ENCODE data around the gene RFTN1.

Gene RFTN1

DNA sequence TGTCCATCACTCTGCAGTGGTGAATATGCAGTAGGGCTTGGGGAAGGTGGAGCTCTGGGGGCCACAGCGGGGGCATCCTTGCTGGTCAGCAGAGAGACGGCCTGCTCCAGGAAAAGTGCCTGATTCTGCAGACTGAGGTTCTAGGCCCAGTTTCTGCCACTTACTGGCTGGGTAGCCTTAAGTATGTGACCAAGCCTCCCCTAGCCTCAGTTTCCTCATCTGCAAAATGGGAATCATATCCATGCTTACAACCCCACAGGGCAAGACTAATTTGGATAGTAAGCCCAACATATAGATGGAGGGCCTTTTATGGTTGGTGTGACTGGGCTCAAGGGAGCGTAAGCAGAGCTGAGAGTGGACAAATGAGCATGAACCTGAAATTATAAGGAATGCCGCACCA lies 187.6 kb downstream of the RFTN1 start:
- TF ChIP-seq ZFP30 (CRISPR knock-in tag; IDR thresholded peaks at IDR 0.05), result no peak
- TF ChIP-seq, protein P1, sequence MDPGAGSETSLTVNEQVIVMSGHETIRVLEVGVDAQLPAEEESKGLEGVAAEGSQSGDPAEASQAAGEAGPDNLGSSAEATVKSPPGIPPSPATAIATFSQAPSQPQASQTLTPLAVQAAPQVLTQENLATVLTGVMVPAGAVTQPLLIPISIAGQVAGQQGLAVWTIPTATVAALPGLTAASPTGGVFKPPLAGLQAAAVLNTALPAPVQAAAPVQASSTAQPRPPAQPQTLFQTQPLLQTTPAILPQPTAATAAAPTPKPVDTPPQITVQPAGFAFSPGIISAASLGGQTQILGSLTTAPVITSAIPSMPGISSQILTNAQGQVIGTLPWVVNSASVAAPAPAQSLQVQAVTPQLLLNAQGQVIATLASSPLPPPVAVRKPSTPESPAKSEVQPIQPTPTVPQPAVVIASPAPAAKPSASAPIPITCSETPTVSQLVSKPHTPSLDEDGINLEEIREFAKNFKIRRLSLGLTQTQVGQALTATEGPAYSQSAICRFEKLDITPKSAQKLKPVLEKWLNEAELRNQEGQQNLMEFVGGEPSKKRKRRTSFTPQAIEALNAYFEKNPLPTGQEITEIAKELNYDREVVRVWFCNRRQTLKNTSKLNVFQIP (CRISPR knock-in tag; IDR thresholded peaks at IDR 0.05; ENCODE audit: borderline replicate concordance, low read depth), result no peak
- no peak for TF ChIP-seq OSR1 (CRISPR knock-in tag; IDR thresholded peaks at IDR 0.05)
- TF ChIP-seq PPARA (CRISPR knock-in tag; IDR thresholded peaks at IDR 0.05; ENCODE audit: borderline replicate concordance), result no peak
- TF ChIP-seq GLIS3 (CRISPR knock-in tag; IDR thresholded peaks at IDR 0.05), result no peak
- no peak for TF ChIP-seq ZNF565 (CRISPR knock-in tag; conservative IDR thresholded peaks at IDR 0.05; ENCODE audit: low read depth)
- no peak for ATAC-seq

DNA sequence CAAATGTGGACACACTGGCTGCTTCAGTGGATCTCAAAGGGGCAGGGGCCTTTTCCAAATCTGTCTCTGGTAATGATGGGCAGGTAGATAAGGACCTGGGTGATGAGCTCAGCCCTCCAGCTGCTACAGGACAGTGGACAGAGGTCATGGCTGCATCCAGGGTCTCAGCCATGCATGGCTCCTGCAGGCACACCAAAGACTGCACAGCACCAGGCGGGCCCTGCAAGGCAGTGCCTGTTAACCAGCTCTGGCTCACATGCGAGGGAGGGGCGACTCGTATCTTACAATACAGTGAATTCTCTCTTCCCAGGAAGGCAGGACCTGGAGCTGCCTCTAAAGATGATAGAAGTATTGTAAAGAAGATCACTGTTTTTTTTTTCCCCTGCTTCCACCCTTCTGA lies 189.8 kb downstream of the RFTN1 start:
- ATAC-seq, result no peak
- TF ChIP-seq, protein P2, sequence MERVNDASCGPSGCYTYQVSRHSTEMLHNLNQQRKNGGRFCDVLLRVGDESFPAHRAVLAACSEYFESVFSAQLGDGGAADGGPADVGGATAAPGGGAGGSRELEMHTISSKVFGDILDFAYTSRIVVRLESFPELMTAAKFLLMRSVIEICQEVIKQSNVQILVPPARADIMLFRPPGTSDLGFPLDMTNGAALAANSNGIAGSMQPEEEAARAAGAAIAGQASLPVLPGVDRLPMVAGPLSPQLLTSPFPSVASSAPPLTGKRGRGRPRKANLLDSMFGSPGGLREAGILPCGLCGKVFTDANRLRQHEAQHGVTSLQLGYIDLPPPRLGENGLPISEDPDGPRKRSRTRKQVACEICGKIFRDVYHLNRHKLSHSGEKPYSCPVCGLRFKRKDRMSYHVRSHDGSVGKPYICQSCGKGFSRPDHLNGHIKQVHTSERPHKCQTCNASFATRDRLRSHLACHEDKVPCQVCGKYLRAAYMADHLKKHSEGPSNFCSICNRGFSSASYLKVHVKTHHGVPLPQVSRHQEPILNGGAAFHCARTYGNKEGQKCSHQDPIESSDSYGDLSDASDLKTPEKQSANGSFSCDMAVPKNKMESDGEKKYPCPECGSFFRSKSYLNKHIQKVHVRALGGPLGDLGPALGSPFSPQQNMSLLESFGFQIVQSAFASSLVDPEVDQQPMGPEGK (CRISPR knock-in tag; IDR thresholded peaks at IDR 0.05; ENCODE audit: borderline replicate concordance), result no peak
- TF ChIP-seq GLIS3 (CRISPR knock-in tag; IDR thresholded peaks at IDR 0.05) (no peak), ZNF70 (CRISPR knock-in tag; IDR thresholded peaks at IDR 0.05) (no peak), TOX (CRISPR knock-in tag; IDR thresholded peaks at IDR 0.05; ENCODE audit: borderline replicate concordance) (no peak), BACH2 (CRISPR knock-in tag; IDR thresholded peaks at IDR 0.05; ENCODE audit: borderline replicate concordance) (no peak), ZNF8 (CRISPR knock-in tag; IDR thresholded peaks at IDR 0.05) (no peak), RARB (CRISPR knock-in tag; IDR thresholded peaks at IDR 0.05) (no peak), ZNF565 (CRISPR knock-in tag; conservative IDR thresholded peaks at IDR 0.05; ENCODE audit: low read depth) (no peak), CSDC2 (CRISPR knock-in tag; IDR thresholded peaks at IDR 0.05) (no peak), SNAI2 (CRISPR knock-in tag; IDR thresholded peaks at IDR 0.05) (no peak), ZFP3 (CRISPR knock-in tag; IDR thresholded peaks at IDR 0.05) (no peak), ESRRG (CRISPR knock-in tag; IDR thresholded peaks at IDR 0.05) (no peak), ZC3H10 (CRISPR knock-in tag; IDR thresholded peaks at IDR 0.05) (no peak), ARNTL (CRISPR knock-in tag; IDR thresholded peaks at IDR 0.05; ENCODE audit: borderline replicate concordance, low read depth) (no peak)
- TF ChIP-seq, protein P1 (CRISPR knock-in tag; IDR thresholded peaks at IDR 0.05; ENCODE audit: borderline replicate concordance, low read depth), result no peak
- TF ChIP-seq, protein P3, sequence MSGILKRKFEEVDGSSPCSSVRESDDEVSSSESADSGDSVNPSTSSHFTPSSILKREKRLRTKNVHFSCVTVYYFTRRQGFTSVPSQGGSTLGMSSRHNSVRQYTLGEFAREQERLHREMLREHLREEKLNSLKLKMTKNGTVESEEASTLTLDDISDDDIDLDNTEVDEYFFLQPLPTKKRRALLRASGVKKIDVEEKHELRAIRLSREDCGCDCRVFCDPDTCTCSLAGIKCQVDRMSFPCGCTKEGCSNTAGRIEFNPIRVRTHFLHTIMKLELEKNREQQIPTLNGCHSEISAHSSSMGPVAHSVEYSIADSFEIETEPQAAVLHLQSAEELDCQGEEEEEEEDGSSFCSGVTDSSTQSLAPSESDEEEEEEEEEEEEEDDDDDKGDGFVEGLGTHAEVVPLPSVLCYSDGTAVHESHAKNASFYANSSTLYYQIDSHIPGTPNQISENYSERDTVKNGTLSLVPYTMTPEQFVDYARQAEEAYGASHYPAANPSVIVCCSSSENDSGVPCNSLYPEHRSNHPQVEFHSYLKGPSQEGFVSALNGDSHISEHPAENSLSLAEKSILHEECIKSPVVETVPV (CRISPR knock-in tag; IDR thresholded peaks at IDR 0.05), result no peak

DNA sequence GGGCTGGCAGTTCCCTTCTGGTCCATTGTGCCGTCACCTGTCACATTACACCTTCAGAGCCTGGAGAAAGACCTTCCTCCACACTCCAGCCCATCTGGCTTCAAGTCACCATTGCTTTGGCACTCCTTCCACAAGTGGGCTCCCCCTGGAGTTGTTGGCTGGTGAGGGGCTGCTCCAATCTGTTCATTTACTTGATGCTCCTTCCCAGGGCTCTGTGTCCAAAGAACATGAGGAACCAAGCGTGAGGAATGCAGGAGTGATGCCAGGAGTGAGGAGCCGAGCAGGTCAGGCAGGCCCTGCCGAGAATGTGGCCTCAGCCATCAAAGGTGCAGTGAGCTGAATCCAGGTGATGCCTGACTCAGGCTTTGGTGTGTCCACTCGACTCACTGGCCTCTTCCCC lies 191.3 kb downstream of the RFTN1 start:
- TF ChIP-seq, protein P4, sequence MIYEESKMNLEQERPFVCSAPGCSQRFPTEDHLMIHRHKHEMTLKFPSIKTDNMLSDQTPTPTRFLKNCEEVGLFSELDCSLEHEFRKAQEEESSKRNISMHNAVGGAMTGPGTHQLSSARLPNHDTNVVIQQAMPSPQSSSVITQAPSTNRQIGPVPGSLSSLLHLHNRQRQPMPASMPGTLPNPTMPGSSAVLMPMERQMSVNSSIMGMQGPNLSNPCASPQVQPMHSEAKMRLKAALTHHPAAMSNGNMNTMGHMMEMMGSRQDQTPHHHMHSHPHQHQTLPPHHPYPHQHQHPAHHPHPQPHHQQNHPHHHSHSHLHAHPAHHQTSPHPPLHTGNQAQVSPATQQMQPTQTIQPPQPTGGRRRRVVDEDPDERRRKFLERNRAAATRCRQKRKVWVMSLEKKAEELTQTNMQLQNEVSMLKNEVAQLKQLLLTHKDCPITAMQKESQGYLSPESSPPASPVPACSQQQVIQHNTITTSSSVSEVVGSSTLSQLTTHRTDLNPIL (CRISPR knock-in tag; IDR thresholded peaks at IDR 0.05; ENCODE audit: low read depth), result no peak
- no peak for TF ChIP-seq ARNTL (CRISPR knock-in tag; IDR thresholded peaks at IDR 0.05; ENCODE audit: borderline replicate concordance, low read depth)
- TF ChIP-seq BACH2 (CRISPR knock-in tag; IDR thresholded peaks at IDR 0.05; ENCODE audit: borderline replicate concordance), result no peak
- TF ChIP-seq ZFP30 (CRISPR knock-in tag; IDR thresholded peaks at IDR 0.05), result no peak
- TF ChIP-seq ZNF565 (CRISPR knock-in tag; conservative IDR thresholded peaks at IDR 0.05; ENCODE audit: low read depth), result no peak
- TF ChIP-seq PPARA (CRISPR knock-in tag; IDR thresholded peaks at IDR 0.05; ENCODE audit: borderline replicate concordance), result no peak
- no peak for ATAC-seq

DNA sequence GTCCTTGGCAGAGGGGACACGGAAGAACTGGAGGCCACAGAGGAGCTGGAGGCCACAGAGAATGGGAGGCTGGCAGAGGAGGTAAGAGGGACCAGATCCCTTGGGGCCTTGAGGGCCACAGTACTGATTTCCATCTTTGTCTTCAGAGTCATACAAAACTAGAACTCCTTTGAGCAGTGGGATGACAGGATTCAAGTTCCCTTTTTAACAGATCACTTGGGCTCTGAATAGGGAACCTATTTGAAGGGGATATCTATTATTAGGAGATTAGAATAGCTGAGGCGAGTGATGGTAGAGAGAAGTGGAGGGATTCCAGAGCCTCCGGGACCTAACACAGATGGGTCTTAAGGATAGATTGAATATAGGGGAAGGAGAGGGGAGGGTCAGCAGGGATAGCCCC lies 192.8 kb downstream of the RFTN1 start:
- no peak for ATAC-seq
- no peak for TF ChIP-seq ESRRG (CRISPR knock-in tag; IDR thresholded peaks at IDR 0.05)
